HEK293 (cell line): ENCODE measurements around the gene GPR35.

Experiments
- CTCF ChIA-PET: fragments of 350-600 bp; formaldehyde crosslinking; extraction: SDS; loops from one replicate; lab custom pipeline; 2021; ENCODE audit warnings: antibody characterized with exemption; lab: Yijun Ruan, JAX
- POLR2A ChIA-PET: fragments of 300-600 bp; formaldehyde crosslinking; extraction: SDS; loops from one replicate; lab custom pipeline; 2020; ENCODE audit warnings: antibody characterized with exemption, inconsistent platforms; lab: Yijun Ruan, JAX
- H3K27ac ChIP-seq: fragments of 200-500 bp; sonication (Bioruptor generic); 2 replicates; pipeline ENCODE4 v1.5.1; 2014; ENCODE audit warnings: low read depth, low read length, control low read depth, inconsistent platforms; ENCODE audit errors: extremely low read depth
- H3K36me3 ChIP-seq, 2 experiments: fragments of 200-500 bp in 1 of 2; sonication (Bioruptor generic) in 1 of 2; 1 replicate in 1 of 2; 2 replicates in 1 of 2; pipeline ENCODE4 v1.5.1; 2014 to 2017; ENCODE audit warnings: inconsistent platforms in 2 of 2, low read length in 2 of 2; ENCODE audit not compliant: control insufficient read depth in 2 of 2, insufficient read depth in 1 of 2
- H3K4me1 ChIP-seq: fragments of 200-500 bp; sonication (Bioruptor generic); 2 replicates; pipeline ENCODE4 v1.5.1; 2014; ENCODE audit warnings: mild to moderate bottlenecking, low read length, inconsistent platforms; ENCODE audit not compliant: control insufficient read depth, insufficient read depth
- H3K4me3 ChIP-seq: 2 replicates; pipeline ENCODE4 v1.5.1; 2011; ENCODE audit warnings: low read depth, mild to moderate bottlenecking, control low read depth, low read length, moderate library complexity
- H3K9me3 ChIP-seq: fragments of 200-500 bp; sonication (Bioruptor generic); 2 replicates; pipeline ENCODE4 v1.5.1; 2014; ENCODE audit warnings: low read depth, low read length, inconsistent platforms; ENCODE audit not compliant: control insufficient read depth, insufficient read depth
- BCL11B ChIP-seq: fragments of 450-650 bp; formaldehyde crosslinking; IDR thresholded peaks from 2 replicates; pipeline ENCODE4 v1.5.1; 2016; ENCODE audit warnings: low read depth, missing biosample characterization, missing genetic modification characterization
- EGR2 ChIP-seq: fragments of 450-650 bp; formaldehyde crosslinking; IDR thresholded peaks from 2 replicates; pipeline ENCODE4 v1.5.1; 2016; ENCODE audit warnings: low read depth, missing biosample characterization, missing genetic modification characterization
- GLI2 ChIP-seq: fragments of 450-650 bp; formaldehyde crosslinking; IDR thresholded peaks from 2 replicates; pipeline ENCODE4; 2017; ENCODE audit warnings: missing biosample characterization, missing genetic modification characterization, low read depth, borderline replicate concordance
- IKZF3 ChIP-seq: fragments of 450-650 bp; IDR thresholded peaks from 2 replicates; pipeline ENCODE4 v1.5.0; 2018; ENCODE audit warnings: missing biosample characterization, mild to moderate bottlenecking, missing genetic modification characterization, moderate library complexity
- INSM2 ChIP-seq: fragments of 450-650 bp; formaldehyde crosslinking; IDR thresholded peaks from 2 replicates; pipeline ENCODE4 v1.5.1; 2016; ENCODE audit warnings: missing biosample characterization, missing genetic modification characterization
- OVOL3 ChIP-seq: fragments of 450-650 bp; formaldehyde crosslinking; IDR thresholded peaks from 2 replicates; pipeline ENCODE4 v1.5.1; 2016; ENCODE audit warnings: missing biosample characterization, missing genetic modification characterization
- SCRT2 ChIP-seq: fragments of 450-650 bp; formaldehyde crosslinking; IDR thresholded peaks from 2 replicates; pipeline ENCODE4 v1.5.1; 2016; ENCODE audit warnings: missing biosample characterization, missing genetic modification characterization
- SP3 ChIP-seq: fragments of 450-650 bp; formaldehyde crosslinking; IDR thresholded peaks from 2 replicates; pipeline ENCODE4 v1.5.1; 2016; ENCODE audit warnings: missing biosample characterization, missing genetic modification characterization
- TSHZ1 ChIP-seq: fragments of 450-650 bp; formaldehyde crosslinking; IDR thresholded peaks from 2 replicates; pipeline ENCODE4 v1.5.1; 2016; ENCODE audit warnings: missing biosample characterization, missing genetic modification characterization, borderline replicate concordance
- ZBTB20 ChIP-seq: fragments of 450-650 bp; formaldehyde crosslinking; IDR thresholded peaks from 2 replicates; pipeline ENCODE4 v1.5.1; 2016; ENCODE audit warnings: missing biosample characterization, missing genetic modification characterization
- ZFP69B ChIP-seq: fragments of 450-650 bp; formaldehyde crosslinking; IDR thresholded peaks from 2 replicates; pipeline ENCODE4 v1.5.1; 2016; ENCODE audit warnings: missing biosample characterization, missing genetic modification characterization
- ZNF114 ChIP-seq: fragments of 450-650 bp; formaldehyde crosslinking; IDR thresholded peaks from 2 replicates; pipeline ENCODE4 v1.5.0; 2017; ENCODE audit warnings: missing biosample characterization, missing genetic modification characterization
- ZNF132 ChIP-seq: fragments of 450-650 bp; formaldehyde crosslinking; IDR thresholded peaks from 2 replicates; pipeline ENCODE4 v1.5.1; 2017; ENCODE audit warnings: missing biosample characterization, missing genetic modification characterization, borderline replicate concordance
- ZNF146 ChIP-seq: fragments of 450-650 bp; formaldehyde crosslinking; IDR thresholded peaks from 2 replicates; pipeline ENCODE4 v1.5.1; 2016; ENCODE audit warnings: missing biosample characterization, missing genetic modification characterization
- ZNF23 ChIP-seq: fragments of 450-650 bp; formaldehyde crosslinking; IDR thresholded peaks from 2 replicates; pipeline ENCODE4 v1.5.1; 2016; ENCODE audit warnings: missing biosample characterization, missing genetic modification characterization, borderline replicate concordance
- ZNF529 ChIP-seq: fragments of 450-650 bp; formaldehyde crosslinking; IDR thresholded peaks from 2 replicates; pipeline ENCODE4 v1.5.1; 2017; ENCODE audit warnings: missing genetic modification characterization, missing biosample characterization; ENCODE audit not compliant: insufficient replicate concordance
- ZNF585B ChIP-seq: fragments of 450-650 bp; formaldehyde crosslinking; IDR thresholded peaks from 2 replicates; pipeline ENCODE4 v1.5.1; 2016; ENCODE audit warnings: missing biosample characterization, missing genetic modification characterization
- ZNF610 ChIP-seq: fragments of 450-650 bp; formaldehyde crosslinking; IDR thresholded peaks from 2 replicates; pipeline ENCODE4 v1.5.1; 2016; ENCODE audit warnings: missing biosample characterization, missing genetic modification characterization, borderline replicate concordance
- ZNF645 ChIP-seq: fragments of 450-650 bp; formaldehyde crosslinking; IDR thresholded peaks from 2 replicates; pipeline ENCODE4; 2016; ENCODE audit warnings: missing biosample characterization, missing genetic modification characterization
- ZNF670 ChIP-seq: fragments of 450-650 bp; formaldehyde crosslinking; IDR thresholded peaks from 2 replicates; pipeline ENCODE4 v1.5.1; 2016; ENCODE audit warnings: missing biosample characterization, missing genetic modification characterization, low read depth
- ZXDB ChIP-seq: fragments of 450-650 bp; formaldehyde crosslinking; IDR thresholded peaks from 2 replicates; pipeline ENCODE4 v1.5.1; 2016; ENCODE audit warnings: missing biosample characterization, missing genetic modification characterization

Gene GPR35

GRCh38 chr2:240599141-240599583, 26.1 kb upstream of the GPR35 start:
- no peaks in the 10 kb centered on the region for H3K4me1 ChIP-seq
- ChIA-PET POLR2A (interaction anchor here (4.5 kb wide), 1 partner anchor 12 kb away, joined by 14 read pairs; the partner anchor contains the start of gene CAPN10), CTCF (no interaction called here)
- H3K4me3 ChIP-seq: no peak overlapping the region
- peaks cover 0 to 59% of the 10 kb centered on the region in 2 experiments; a peak in 2 of 3 replicates for H3K36me3 ChIP-seq
- H3K27ac ChIP-seq: no peak overlapping the region
- TF ChIP-seq ZXDB (no peak), IKZF3 (tag by site-specific recombination) (no peak), OVOL3 (tag by site-specific recombination) (no peak), ZNF670 (tag by site-specific recombination) (no peak), ZNF146 (no peak), GLI2 (no peak), ZFP69B (tag by site-specific recombination) (no peak), ZNF23 (no peak), ZNF114 (tag by site-specific recombination) (no peak), ZNF132 (tag by site-specific recombination) (no peak)
- no peaks in the 10 kb centered on the region for H3K9me3 ChIP-seq

- Histone ChIP-seq H3K4me3 (no peak overlapping the region), H3K27ac (no peak overlapping the region), H3K4me1 (no peaks in the 10 kb centered on the region; the same call in 1 of the 2 replicates), H3K36me3 (peaks cover 0 to 51% of the 10 kb centered on the region in 2 experiments; a peak in 2 of 3 replicates), H3K9me3 (no peaks in the 10 kb centered on the region)
- CTCF ChIA-PET: interaction anchor here (0.5 kb wide), 1 partner anchor 20 kb away, joined by 3 read pairs; no protein-coding TSS in a partner anchor
- no peak for TF ChIP-seq SP3 (tag by site-specific recombination)
- POLR2A ChIA-PET: interaction anchor here (4.5 kb wide), 1 partner anchor 13 kb away, joined by 14 read pairs; the partner anchor contains the start of gene CAPN10
Measured at GRCh38 chr2:240600451-240600961, 24.8 kb upstream of the GPR35 start.

- Histone ChIP-seq H3K27ac (no peak overlapping the region), H3K36me3 (peaks cover 0 to 44% of the 10 kb centered on the region in 2 experiments; a peak in 2 of 3 replicates), H3K9me3 (no peaks in the 10 kb centered on the region), H3K4me3 (no peak overlapping the region), H3K4me1 (no peaks in the 10 kb centered on the region; the same call in 1 of the 2 replicates)
- TF ChIP-seq ZNF529: no peak
- TF ChIP-seq ZNF585B: no peak
- no peak for TF ChIP-seq ZBTB20
- TF ChIP-seq EGR2 (tag by site-specific recombination): no peak
- TF ChIP-seq ZNF610: no peak
- no peak for TF ChIP-seq ZNF645 (tag by site-specific recombination)
- TF ChIP-seq SCRT2 (tag by site-specific recombination): no peak
- no peak for TF ChIP-seq BCL11B (tag by site-specific recombination)
- no peak for TF ChIP-seq TSHZ1
- TF ChIP-seq ZFP69B (tag by site-specific recombination): no peak
- TF ChIP-seq INSM2 (tag by site-specific recombination): no peak
- no peak for TF ChIP-seq GLI2
- ChIA-PET POLR2A (interaction anchor here (4.5 kb wide), 1 partner anchor 14 kb away, joined by 14 read pairs; the partner anchor contains the start of gene CAPN10), CTCF (no interaction called here)
Measured at GRCh38 chr2:240601061-240601830, 24.0 kb upstream of the GPR35 start.
